Measurements from ENCODE around the gene ABHD1. TPM values are rescaled to one million over a fixed set of nuclear protein-coding genes. Genes with fewer than 3 reads are reported as not detected.
"Not testable (repeated sequence)": the region's sequence is repeated elsewhere in the genome, so short reads cannot be mapped to it uniquely, and the experiment has no call there.

ABHD1 gene
- total RNA-seq, 2 experiments from 2014 or later = 0.23 to 0.45 TPM

DNA sequence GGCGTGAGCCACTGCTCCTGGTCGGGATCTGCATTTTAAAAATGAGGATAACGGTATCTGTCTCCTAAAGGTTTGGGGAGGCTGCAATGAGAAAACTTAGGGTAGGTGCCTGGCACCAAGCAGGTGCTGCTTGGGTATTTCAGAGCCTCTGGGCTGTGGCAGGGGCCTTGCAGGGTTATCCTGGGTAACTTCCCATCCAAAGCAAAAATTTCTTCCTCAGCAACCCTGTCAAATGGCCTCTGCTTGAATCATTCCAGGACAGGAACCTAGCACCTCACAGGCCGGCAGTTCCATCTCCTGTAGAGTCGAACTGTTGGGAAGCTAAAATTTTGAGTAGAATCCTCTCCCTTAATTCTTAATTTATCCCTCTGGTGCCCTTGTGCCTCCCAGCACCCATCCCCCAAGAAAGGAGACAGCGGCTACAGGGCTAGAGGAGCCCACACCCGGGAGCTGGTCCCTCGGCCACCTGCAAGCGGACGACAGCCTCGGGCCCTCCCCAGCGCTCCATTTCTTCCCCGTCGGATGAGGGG is 5.6 kb upstream of the ABHD1 start:
- H3K4me1 Mint-ChIP-seq (ENCODE audit: low read depth) = peaks cover 10% of the 10 kb centered on the region
- no peak overlapping the region for H3K27ac Mint-ChIP-seq
- no peak overlapping the region for H3K4me3 Mint-ChIP-seq
- ChIA-PET CTCF (no interaction called here), POLR2A (no interaction called here)
- ATAC-seq = no peak
- no peaks in the 10 kb centered on the region for H3K36me3 Mint-ChIP-seq (ENCODE audit: low read depth)
- peaks cover 45% of the 10 kb centered on the region for H3K27me3 Mint-ChIP-seq (ENCODE audit: low read depth)
- no peak for DNase-seq
- H3K9me3 Mint-ChIP-seq (ENCODE audit: insufficient read depth) = no peaks in the 10 kb centered on the region

- ChIA-PET CTCF (no interaction called here), POLR2A (no interaction called here)
- ATAC-seq = no peak
- Mint-ChIP-seq H3K27me3 (ENCODE audit: low read depth) (peaks cover 47% of the 10 kb centered on the region), H3K36me3 (ENCODE audit: low read depth) (no peaks in the 10 kb centered on the region), H3K4me3 (peak within 1 kb of the TSS; percentile 60), H3K9me3 (ENCODE audit: insufficient read depth) (no peaks in the 10 kb centered on the region), H3K27ac (no peak within 1 kb of the TSS), H3K4me1 (ENCODE audit: low read depth) (peaks cover 14% of the 10 kb centered on the region)
- no peak for DNase-seq
Measured at GRCh38 chr2:27118525-27119329, 4.9 kb upstream of the ABHD1 start, which contains the start of gene CGREF1. TSS of gene CGREF1 (minus strand) at chr2:27119128. CDS start at chr2:27104366, 14,762 bp downstream.

DNA sequence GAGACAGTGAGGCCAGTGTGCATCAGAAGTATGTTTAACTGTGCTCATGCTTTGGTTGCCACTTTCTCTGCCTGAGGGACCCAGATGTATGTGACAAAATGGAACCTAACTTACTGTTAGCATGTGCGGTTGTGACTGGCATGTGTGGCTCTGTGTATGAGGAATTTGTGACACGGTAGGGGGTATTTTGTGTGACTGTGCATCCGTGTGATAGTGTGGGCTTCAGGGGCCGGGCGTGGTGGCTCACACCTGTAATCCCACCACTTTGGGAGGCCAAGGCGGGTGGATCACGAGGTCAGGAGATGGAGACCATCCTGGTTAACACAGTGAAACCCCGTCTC is 4.3 kb upstream of the ABHD1 start:
- H3K9me3 Mint-ChIP-seq (ENCODE audit: insufficient read depth); DNase-seq; H3K36me3 Mint-ChIP-seq (ENCODE audit: low read depth); POLR2A ChIA-PET; CTCF ChIA-PET; ATAC-seq; H3K27ac Mint-ChIP-seq: not testable (repeated sequence)
- Mint-ChIP-seq H3K4me1 (ENCODE audit: low read depth) (peaks cover 17% of the 10 kb centered on the region), H3K4me3 (peak overlapping the region; percentile 60), H3K27me3 (ENCODE audit: low read depth) (peaks cover 47% of the 10 kb centered on the region)

DNA sequence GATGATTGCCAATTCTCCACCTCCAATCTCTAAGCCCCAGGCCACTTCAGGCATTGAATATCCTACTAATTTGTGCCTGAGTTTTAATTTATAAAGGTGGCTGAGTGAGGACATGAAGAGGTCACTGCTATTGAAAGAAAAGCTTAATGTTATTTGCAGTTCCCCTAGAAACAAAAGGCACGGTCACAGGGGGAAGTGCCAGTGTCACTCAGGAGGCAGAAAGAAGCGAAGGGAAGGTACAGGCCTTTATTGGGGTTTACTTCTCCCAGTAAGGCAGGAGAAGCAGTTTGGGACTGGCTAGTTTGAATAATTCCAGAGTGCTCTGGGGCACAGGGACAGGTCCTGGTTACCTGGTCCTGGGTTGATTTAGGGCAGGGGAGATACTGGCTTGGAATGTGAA is 1.7 kb upstream of the ABHD1 start:
- no peaks in the 10 kb centered on the region for H3K36me3 Mint-ChIP-seq (ENCODE audit: low read depth)
- CTCF ChIA-PET = interaction anchor here (0.8 to 2.2 kb wide), 3 partner anchors 70 to 181 kb away, joined by 3 to 6 read pairs (median 3); no protein-coding TSS in a partner anchor
- H3K27me3 Mint-ChIP-seq (ENCODE audit: low read depth) = peaks cover 47% of the 10 kb centered on the region
- H3K4me1 Mint-ChIP-seq (ENCODE audit: low read depth) = peaks cover 17% of the 10 kb centered on the region
- POLR2A ChIA-PET = interaction anchor here (3.9 kb wide), 1 partner anchor 11 kb away, joined by 31 read pairs; the partner anchor contains the start of gene PREB
- no peak overlapping the region for H3K27ac Mint-ChIP-seq
- DNase-seq (no peak), ATAC-seq (no peak)
- no peaks in the 10 kb centered on the region for H3K9me3 Mint-ChIP-seq (ENCODE audit: insufficient read depth)
- H3K4me3 Mint-ChIP-seq = no peak overlapping the region

GRCh38 chr2:27122791-27123190 is 824 bp upstream of the ABHD1 start:
- DNase-seq (no peak), ATAC-seq (no peak)
- Mint-ChIP-seq H3K4me3 (peak overlapping the region; percentile 77), H3K36me3 (ENCODE audit: low read depth) (no peaks in the 10 kb centered on the region), H3K4me1 (ENCODE audit: low read depth) (peaks cover 17% of the 10 kb centered on the region), H3K27ac (peak overlapping the region; percentile 71), H3K9me3 (ENCODE audit: insufficient read depth) (no peaks in the 10 kb centered on the region), H3K27me3 (ENCODE audit: low read depth) (peaks cover 42% of the 10 kb centered on the region)
- POLR2A ChIA-PET = interaction anchor here (3.9 kb wide), 1 partner anchor 10 kb away, joined by 31 read pairs; the partner anchor contains the start of gene PREB
- CTCF ChIA-PET = interaction anchor here (0.8 to 3.3 kb wide), 6 partner anchors 10 to 180 kb away, joined by 3 to 26 read pairs (median 6); partner anchors contain the start of genes KHK and PREB

DNA sequence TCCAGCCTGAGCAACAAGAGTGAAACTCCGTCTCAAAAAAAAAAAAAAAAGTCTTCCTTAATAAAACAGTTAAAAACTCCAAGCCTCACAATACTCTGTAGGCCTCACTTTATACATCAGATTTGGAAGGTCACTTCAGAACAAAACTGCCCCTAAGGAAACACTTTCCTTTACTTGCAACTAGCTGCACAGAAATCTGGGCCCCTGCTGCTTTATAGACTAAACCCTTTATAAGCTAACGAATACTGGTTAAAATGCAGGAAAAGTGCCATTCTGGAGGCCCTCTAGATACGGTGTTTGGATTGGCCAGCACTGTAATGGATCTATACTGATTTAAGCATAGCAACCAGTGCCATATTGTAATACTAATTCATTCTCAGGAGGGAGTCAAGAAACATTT is 1.5 kb downstream of the ABHD1 start:
- no peak for DNase-seq
- Mint-ChIP-seq H3K4me3 (no peak overlapping the region), H3K27ac (no peak overlapping the region), H3K4me1 (ENCODE audit: low read depth) (peaks cover 9% of the 10 kb centered on the region), H3K27me3 (ENCODE audit: low read depth) (peaks cover 25% of the 10 kb centered on the region), H3K9me3 (ENCODE audit: insufficient read depth) (no peaks in the 10 kb centered on the region), H3K36me3 (ENCODE audit: low read depth) (peaks cover 10% of the 10 kb centered on the region)
- POLR2A ChIA-PET = interaction anchor here (3.9 kb wide), 1 partner anchor 8 kb away, joined by 31 read pairs; the partner anchor contains the start of gene PREB
- CTCF ChIA-PET = interaction anchor here (1.3 to 3.3 kb wide), 3 partner anchors 8 to 155 kb away, joined by 4 to 26 read pairs (median 7); partner anchors contain the start of gene PREB
- ATAC-seq = no peak

GRCh38 chr2:27126252-27126710 is 2.7 kb downstream of the ABHD1 start:
- no peak overlapping the region for H3K4me3 Mint-ChIP-seq
- H3K9me3 Mint-ChIP-seq (ENCODE audit: insufficient read depth) = no peaks in the 10 kb centered on the region
- CTCF ChIA-PET = interaction anchor here (0.9 kb wide), 1 partner anchor 31 kb away, joined by 3 read pairs; no protein-coding TSS in a partner anchor
- no peak overlapping the region for H3K27ac Mint-ChIP-seq
- no peak for ATAC-seq
- peaks cover 9% of the 10 kb centered on the region for H3K4me1 Mint-ChIP-seq (ENCODE audit: low read depth)
- peaks cover 16% of the 10 kb centered on the region for H3K27me3 Mint-ChIP-seq (ENCODE audit: low read depth)
- peaks cover 20% of the 10 kb centered on the region for H3K36me3 Mint-ChIP-seq (ENCODE audit: low read depth)
- no peak for DNase-seq
- POLR2A ChIA-PET = no interaction called here

DNA sequence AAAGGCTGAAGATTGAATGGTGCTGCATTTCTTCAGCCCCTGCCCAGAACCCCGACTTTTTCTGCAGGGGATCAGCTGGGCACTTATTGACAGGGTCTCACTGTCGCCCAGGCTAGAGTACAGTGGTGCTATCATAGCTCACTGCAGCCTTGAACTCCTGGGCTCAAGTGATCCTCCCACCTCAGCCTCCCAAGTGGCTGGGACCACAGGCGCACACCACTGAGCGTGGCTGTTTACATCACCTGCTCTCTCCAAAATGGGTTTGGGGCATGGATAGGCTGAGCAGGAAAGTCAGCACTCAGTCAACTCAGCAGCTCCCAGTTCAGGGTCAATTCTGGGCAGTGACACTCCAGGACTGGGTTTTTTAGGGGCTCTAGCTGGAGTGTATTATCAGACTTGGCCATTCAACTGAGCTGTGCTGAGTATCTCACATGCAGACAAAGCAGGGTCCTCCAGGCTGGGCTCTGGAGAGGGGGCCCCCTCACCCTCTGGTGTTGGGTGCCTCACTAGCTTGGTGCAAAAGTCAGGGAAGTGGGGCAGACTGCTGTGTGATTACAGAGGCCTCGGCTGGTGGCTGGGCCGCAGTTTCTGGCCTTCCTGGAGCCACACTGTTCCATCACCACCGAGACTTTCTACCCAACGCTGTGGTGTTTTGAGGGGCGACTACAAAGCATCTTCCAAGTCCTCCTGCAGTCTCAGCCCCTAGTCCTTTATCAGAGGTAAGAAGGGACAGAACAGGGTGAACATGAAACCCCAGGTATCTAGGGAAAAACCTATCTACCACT is 4.5 kb downstream of the ABHD1 start:
- H3K27ac Mint-ChIP-seq = no peak overlapping the region
- POLR2A ChIA-PET = no interaction called here
- H3K4me3 Mint-ChIP-seq = no peak overlapping the region
- no peaks in the 10 kb centered on the region for H3K9me3 Mint-ChIP-seq (ENCODE audit: insufficient read depth)
- CTCF ChIA-PET = no interaction called here
- peaks cover 1% of the 10 kb centered on the region for H3K27me3 Mint-ChIP-seq (ENCODE audit: low read depth)
- ATAC-seq (no peak), DNase-seq (no peak)
- H3K4me1 Mint-ChIP-seq (ENCODE audit: low read depth) = peaks cover 15% of the 10 kb centered on the region
- H3K36me3 Mint-ChIP-seq (ENCODE audit: low read depth) = peaks cover 32% of the 10 kb centered on the region

- peaks cover 17% of the 10 kb centered on the region for H3K4me1 Mint-ChIP-seq (ENCODE audit: low read depth)
- POLR2A ChIA-PET = interaction anchor here (0.7 kb wide), 1 partner anchor 18 kb away, joined by 3 read pairs; no protein-coding TSS in a partner anchor
- ATAC-seq = no peak
- H3K27ac Mint-ChIP-seq = peak overlapping the region; percentile 18
- CTCF ChIA-PET = no interaction called here
- no peak overlapping the region for H3K4me3 Mint-ChIP-seq
- H3K9me3 Mint-ChIP-seq (ENCODE audit: insufficient read depth) = no peaks in the 10 kb centered on the region
- H3K27me3 Mint-ChIP-seq (ENCODE audit: low read depth) = no peaks in the 10 kb centered on the region
- H3K36me3 Mint-ChIP-seq (ENCODE audit: low read depth) = peaks cover 40% of the 10 kb centered on the region
- DNase-seq = no peak
Measured at GRCh38 chr2:27128668-27129571, 5.3 kb downstream of the ABHD1 start.

DNA sequence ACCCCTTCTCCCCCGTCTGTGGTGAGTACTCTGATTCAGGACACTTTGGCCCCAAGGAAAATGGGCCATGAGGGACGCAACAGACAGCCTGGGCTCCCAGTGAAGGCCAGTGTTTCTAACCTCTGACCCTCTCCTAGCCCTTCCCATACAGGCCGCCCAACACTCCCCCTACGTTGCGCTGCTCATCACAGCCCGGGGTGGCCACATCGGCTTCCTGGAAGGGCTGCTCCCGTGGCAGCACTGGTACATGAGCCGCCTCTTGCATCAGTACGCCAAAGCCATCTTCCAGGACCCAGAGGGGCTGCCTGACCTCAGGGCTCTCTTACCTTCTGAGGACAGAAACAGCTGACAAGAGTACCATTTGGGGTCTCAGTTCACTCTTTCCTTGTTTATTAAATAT is 6.8 kb downstream of the ABHD1 start:
- Mint-ChIP-seq H3K4me3 (no peak overlapping the region), H3K27me3 (ENCODE audit: low read depth) (no peaks in the 10 kb centered on the region), H3K4me1 (ENCODE audit: low read depth) (peaks cover 26% of the 10 kb centered on the region), H3K9me3 (ENCODE audit: insufficient read depth) (no peaks in the 10 kb centered on the region), H3K36me3 (ENCODE audit: low read depth) (peaks cover 42% of the 10 kb centered on the region), H3K27ac (no peak overlapping the region)
- ChIA-PET POLR2A (no interaction called here), CTCF (no interaction called here)
- no peak for ATAC-seq
- no peak for DNase-seq

GRCh38 chr2:27131429-27131828 is 7.8 kb downstream of the ABHD1 start:
- CTCF ChIA-PET = interaction anchor here (1.3 kb wide), 1 partner anchor 148 kb away, joined by 4 read pairs; no protein-coding TSS in a partner anchor
- H3K27ac Mint-ChIP-seq = no peak overlapping the region
- POLR2A ChIA-PET = interaction anchor here (3.9 kb wide), 1 partner anchor 8 kb away, joined by 31 read pairs; the partner anchor contains the start of gene ABHD1
- peaks cover 42% of the 10 kb centered on the region for H3K36me3 Mint-ChIP-seq (ENCODE audit: low read depth)
- DNase-seq (no peak), ATAC-seq (no peak)
- no peak overlapping the region for H3K4me3 Mint-ChIP-seq
- peaks cover 29% of the 10 kb centered on the region for H3K4me1 Mint-ChIP-seq (ENCODE audit: low read depth)
- H3K9me3 Mint-ChIP-seq (ENCODE audit: insufficient read depth) = no peaks in the 10 kb centered on the region
- H3K27me3 Mint-ChIP-seq (ENCODE audit: low read depth) = no peaks in the 10 kb centered on the region
